HG03565 (cell line): ENCODE data around the gene SGPL1.

Experiments used
- ATAC-seq: cut with Tn5 transposase; IDR thresholded peaks from one replicate; pipeline ENCODE4 v1.9.1; 2021; ENCODE audit warnings: mild to moderate bottlenecking, moderate library complexity; ENCODE audit not compliant: unreplicated experiment

SGPL1 gene

GRCh38 chr10:70902661-70903261, 87.0 kb downstream of the SGPL1 start:
- no peak for ATAC-seq

GRCh38 chr10:70903262-70903921, 87.6 kb downstream of the SGPL1 start:
- no peak for ATAC-seq

GRCh38 chr10:70905071-70906021, 89.6 kb downstream of the SGPL1 start:
- no peak for ATAC-seq

GRCh38 chr10:70906031-70906783, 90.5 kb downstream of the SGPL1 start:
- no peak for ATAC-seq

GRCh38 chr10:70906953-70907636, 91.3 kb downstream of the SGPL1 start:
- no peak for ATAC-seq

GRCh38 chr10:70907637-70908405, 92.1 kb downstream of the SGPL1 start:
- ATAC-seq, result no peak

GRCh38 chr10:70908406-70909296, 92.9 kb downstream of the SGPL1 start:
- no peak for ATAC-seq

- no peak for ATAC-seq
These were observed 93.7 kb downstream of the SGPL1 start for GRCh38 chr10:70909326-70909935.

GRCh38 chr10:70910486-70911341, 95.0 kb downstream of the SGPL1 start:
- ATAC-seq, result no peak

- no peak for ATAC-seq
These were observed 95.6 kb downstream of the SGPL1 start for GRCh38 chr10:70911386-70911785.

- ATAC-seq, result no peak
These were observed 96.8 kb downstream of the SGPL1 start for GRCh38 chr10:70912556-70912955.

- no peak for ATAC-seq
These were observed 97.6 kb downstream of the SGPL1 start for GRCh38 chr10:70913191-70913892.

- no peak for ATAC-seq
These were observed 98.1 kb downstream of the SGPL1 start for GRCh38 chr10:70913893-70914240.

GRCh38 chr10:70914316-70914864, 98.6 kb downstream of the SGPL1 start:
- no peak for ATAC-seq

- ATAC-seq, result no peak
These were observed 99.5 kb downstream of the SGPL1 start for GRCh38 chr10:70915206-70915605.

GRCh38 chr10:70915806-70916205, 100.1 kb downstream of the SGPL1 start:
- ATAC-seq, result no peak
